Activated CD4-positive, alpha-beta memory T cell treated with anti-CD3 and anti-CD28 coated beads for 36 hours (primary cell): ENCODE results near the gene POLE3. TPM values are rescaled to one million over a fixed set of nuclear protein-coding genes. Genes with fewer than 3 reads are reported as not detected.
A peak's percentile ranks its signal among the peaks of the same experiment; 100 is the strongest.

Source experiments
- CTCF ChIA-PET: fragments of 350-600 bp; sonication (Branson Sonifier 250); formaldehyde crosslinking; loops from one replicate; lab custom pipeline; 2021; ENCODE audit warnings: antibody characterized with exemption, inconsistent platforms; lab: Charles Lee
- POLR2A ChIA-PET: fragments of 350-600 bp; sonication (Branson Sonifier 250); formaldehyde crosslinking; loops from one replicate; lab custom pipeline; 2021; ENCODE audit warnings: antibody characterized with exemption; lab: Charles Lee
- DNase-seq: peaks from one replicate; pipeline ENCODE4 v3.0.0-alpha.2; 2020
- H3K27ac Mint-ChIP-seq: one replicate; pipeline ENCODE4 v1.8.0; 2021; ENCODE audit warnings: mixed read lengths
- H3K27me3 Mint-ChIP-seq: one replicate; pipeline ENCODE4 v1.8.0; 2021; ENCODE audit warnings: mixed read lengths
- H3K36me3 Mint-ChIP-seq: one replicate; pipeline ENCODE4 v1.8.0; 2021; ENCODE audit warnings: mixed read lengths
- H3K4me1 Mint-ChIP-seq: one replicate; pipeline ENCODE4 v1.8.0; 2021; ENCODE audit warnings: low read depth, mixed read lengths
- H3K4me3 Mint-ChIP-seq: one replicate; pipeline ENCODE4 v1.8.0; 2021; ENCODE audit warnings: mild to moderate bottlenecking, mixed read lengths
- H3K9me3 Mint-ChIP-seq: one replicate; pipeline ENCODE4 v1.8.0; 2021; ENCODE audit warnings: mixed read lengths
- intact Hi-C: fragments of 100-400 bp; cut with micrococcal nuclease; formaldehyde crosslinking; loops from one replicate; pipeline ENCODE4 v1.15.1; 2023
- total RNA-seq, 2 experiments: library from RNA; stranded (reverse); gene quantifications; one replicate each; pipeline ENCODE4 v1.2.3, GENCODE V29; 2021

Gene POLE3
- total RNA-seq, 2 experiments from 2014 or later = 44.3 to 45.0 TPM

DNA sequence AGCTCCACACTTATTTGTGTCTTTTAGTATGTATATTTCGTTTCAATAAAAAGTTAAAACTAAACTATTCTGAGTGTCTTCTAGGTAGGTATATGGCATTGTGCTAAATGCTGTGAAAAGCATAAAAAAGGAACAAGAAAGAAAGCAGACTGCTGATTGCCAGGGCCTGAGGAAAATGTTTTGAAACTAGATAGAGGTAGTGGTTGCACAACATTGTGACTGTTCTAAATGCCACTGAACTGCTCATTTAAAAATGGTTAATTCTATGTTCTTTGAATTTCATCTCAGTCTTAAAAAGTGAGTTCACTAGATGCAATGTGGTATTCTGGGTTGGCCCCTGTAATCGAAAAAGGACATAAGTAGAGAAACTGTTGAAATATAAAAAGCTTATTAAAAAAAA lies 6.8 kb downstream of the POLE3 start:
- no peak for DNase-seq
- Mint-ChIP-seq H3K4me3 (no peak overlapping the region), H3K9me3 (no peaks in the 10 kb centered on the region), H3K36me3 (peaks cover 15% of the 10 kb centered on the region), H3K27ac (no peak overlapping the region), H3K4me1 (peaks cover 36% of the 10 kb centered on the region), H3K27me3 (no peaks in the 10 kb centered on the region)
- ChIA-PET POLR2A (interaction anchor here (0.9 to 2.2 kb wide), 2 partner anchors 27 to 129 kb away, joined by 3 to 5 read pairs; partner anchors contain the start of genes CDC26 and HDHD3), CTCF (interaction anchor here (0.7 to 6.7 kb wide), 4 partner anchors 42 to 253 kb away, joined by 3 to 81 read pairs (median 8); no protein-coding TSS in a partner anchor)
- intact Hi-C loops = loop anchor here (5.0 kb wide), 1 partner anchor 251 kb away; the partner anchor contains the start of gene SLC31A2

DNA sequence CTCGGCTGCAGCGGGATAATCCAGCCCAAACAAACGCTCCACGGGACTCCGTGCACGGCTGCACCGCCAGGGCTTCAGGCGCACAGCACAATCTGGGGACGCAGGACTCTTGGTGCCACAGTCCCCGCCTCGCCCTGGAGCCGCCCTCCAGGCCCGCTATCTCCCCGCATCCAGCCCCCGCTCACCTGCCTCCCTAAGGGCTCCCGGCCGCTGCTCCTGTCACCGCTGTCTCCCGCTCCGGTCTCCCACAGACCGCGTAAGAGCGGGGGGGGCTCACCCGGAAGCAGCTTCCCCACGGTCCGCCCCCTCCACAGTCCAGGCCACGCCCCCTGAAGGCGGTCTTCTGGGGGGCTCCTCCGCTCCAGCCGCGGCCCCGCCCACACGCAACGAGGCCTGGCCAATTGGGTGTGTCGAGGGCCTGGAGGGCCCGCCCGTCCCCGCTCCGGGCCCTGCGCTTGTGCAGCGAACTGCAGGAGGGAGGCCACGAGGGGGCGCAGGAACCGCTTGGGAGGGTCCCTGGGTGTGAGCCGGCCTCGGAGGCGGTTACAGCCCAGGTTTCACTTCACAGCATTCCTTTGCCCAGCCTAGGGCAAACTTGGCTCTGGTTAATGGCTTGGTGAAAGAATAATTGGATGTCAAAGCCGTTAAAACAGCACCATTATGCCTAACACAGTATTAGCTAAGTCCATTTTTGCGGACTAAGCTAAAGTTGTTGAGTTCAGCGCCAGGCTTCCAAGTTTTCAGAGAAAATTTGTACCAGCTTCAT lies 9.3 kb downstream of the POLE3 start, which contains the start of gene ALAD:
Gene ALAD (minus strand): TSS at position 258 of the 766 bp plus-strand sequence. CDS start 7,725 bp downstream, outside the sequence.
- Mint-ChIP-seq H3K9me3 (no peaks in the 10 kb centered on the region), H3K27me3 (no peaks in the 10 kb centered on the region), H3K27ac (peak within 1 kb of the TSS; percentile 78), H3K4me1 (peaks cover 19% of the 10 kb centered on the region), H3K4me3 (peak within 1 kb of the TSS; percentile 91), H3K36me3 (no peaks in the 10 kb centered on the region)
- ChIA-PET CTCF (interaction anchor here (0.6 to 6.7 kb wide), 29 partner anchors 9 to 255 kb away, joined by 3 to 81 read pairs (median 4); partner anchors contain the start of genes BSPRY, C9orf43, CDC26 and HDHD3), POLR2A (interaction anchor here (1.0 to 2.4 kb wide), 4 partner anchors 9 to 221 kb away, joined by 3 to 18 read pairs (median 4); partner anchors contain the start of genes C9orf43, FKBP15, POLE3 and SLC31A1)
- DNase-seq = peak; percentile 99
- intact Hi-C loops = loop anchor here (1.0 to 5.0 kb wide), 8 partner anchors 9 to 254 kb away; partner anchors contain the start of genes C9orf43, CDC26, FKBP15 and POLE3

DNA sequence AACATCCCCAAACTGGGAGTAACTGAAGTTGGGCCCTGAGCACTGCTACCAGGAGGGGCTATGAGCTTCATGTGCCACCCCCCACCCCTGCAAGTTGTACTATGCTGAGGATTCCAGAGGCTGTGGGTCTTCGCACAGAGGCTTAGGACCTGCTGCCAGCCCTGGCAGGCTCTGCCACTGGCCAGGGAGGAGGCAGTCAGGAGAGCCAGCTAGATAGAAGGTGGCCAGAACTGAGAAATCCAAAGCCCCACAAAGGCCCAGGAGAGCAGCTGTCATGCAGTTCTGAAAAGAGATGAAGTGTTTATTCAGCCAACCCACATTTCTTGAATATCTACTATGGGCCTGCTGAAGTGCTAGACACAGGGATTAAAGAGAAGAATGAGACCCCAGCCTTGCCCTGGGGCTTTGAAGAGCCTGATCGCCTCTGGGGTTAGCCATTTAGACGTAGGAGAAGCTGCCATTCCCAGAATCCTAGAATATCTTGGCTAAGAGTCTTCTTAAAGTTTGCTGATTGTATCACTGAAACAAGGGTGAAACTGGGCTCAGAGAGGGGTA lies 10.8 kb downstream of the POLE3 start:
- Mint-ChIP-seq H3K4me1 (peaks cover 19% of the 10 kb centered on the region), H3K27me3 (no peaks in the 10 kb centered on the region), H3K36me3 (no peaks in the 10 kb centered on the region), H3K9me3 (no peaks in the 10 kb centered on the region), H3K27ac (no peak overlapping the region), H3K4me3 (peak overlapping the region; percentile 66)
- POLR2A ChIA-PET = interaction anchor here (2.4 kb wide), 1 partner anchor 10 kb away, joined by 18 read pairs; the partner anchor contains the start of genes C9orf43 and POLE3
- no peak for DNase-seq
- intact Hi-C loops = loop anchor here (2.0 to 5.0 kb wide), 2 partner anchors 179 to 247 kb away; partner anchors contain the start of genes FKBP15, SLC31A1 and SLC31A2
- CTCF ChIA-PET = interaction anchor here (0.8 to 6.7 kb wide), 6 partner anchors 13 to 257 kb away, joined by 3 to 81 read pairs (median 4); partner anchors contain the start of genes CDC26, HDHD3 and PRPF4

DNA sequence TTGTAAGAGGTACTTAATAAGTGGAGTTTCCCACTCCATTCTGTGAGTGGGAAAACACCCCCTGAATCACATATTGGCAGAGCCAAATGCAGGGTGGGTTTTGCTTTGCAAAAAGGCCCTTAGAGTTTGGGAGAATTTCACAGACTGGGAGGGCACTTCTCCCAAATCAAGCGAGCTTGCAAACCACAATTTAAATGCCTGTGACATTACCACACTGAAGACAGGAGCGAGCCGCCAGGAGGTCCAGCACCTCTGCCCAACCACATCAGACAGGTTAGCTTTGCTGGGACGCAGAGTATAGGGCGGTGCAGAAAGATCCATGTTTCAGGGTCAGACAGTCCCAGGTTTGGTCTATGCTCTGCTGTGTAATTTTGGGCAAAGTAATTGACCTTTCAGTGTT lies 11.7 kb downstream of the POLE3 start:
- CTCF ChIA-PET = interaction anchor here (0.8 to 6.7 kb wide), 3 partner anchors 9 to 258 kb away, joined by 3 to 81 read pairs (median 4); no protein-coding TSS in a partner anchor
- Mint-ChIP-seq H3K27ac (no peak overlapping the region), H3K9me3 (no peaks in the 10 kb centered on the region), H3K4me3 (no peak overlapping the region), H3K36me3 (no peaks in the 10 kb centered on the region), H3K27me3 (no peaks in the 10 kb centered on the region), H3K4me1 (peaks cover 19% of the 10 kb centered on the region)
- intact Hi-C loops = no loop called here
- POLR2A ChIA-PET = interaction anchor here (0.9 to 1.2 kb wide), 2 partner anchors 9 to 11 kb away, joined by 3 read pairs; no protein-coding TSS in a partner anchor
- DNase-seq = no peak

DNA sequence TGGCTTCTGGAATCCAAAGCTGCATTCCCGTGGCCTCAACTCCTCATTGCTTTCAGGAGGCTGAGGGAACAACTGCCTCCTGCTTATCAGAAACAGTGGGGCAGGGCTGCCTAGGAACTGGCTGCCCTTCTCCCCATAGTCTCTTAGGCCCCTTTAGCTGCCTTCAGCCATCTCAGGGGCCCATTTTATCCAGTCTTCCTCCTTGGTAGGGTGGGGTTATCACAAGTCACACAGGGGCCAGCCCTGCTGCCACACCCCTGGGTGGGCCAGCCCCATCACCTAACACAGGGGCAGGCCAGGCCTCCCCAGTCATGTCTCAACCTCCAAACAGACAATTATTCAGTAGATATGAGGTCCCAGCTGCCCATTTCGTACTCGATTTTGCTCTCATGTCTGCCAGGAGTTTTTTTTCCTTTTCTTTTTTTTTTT lies 13.3 kb downstream of the POLE3 start:
- DNase-seq = no peak
- ChIA-PET POLR2A (no interaction called here), CTCF (no interaction called here)
- Mint-ChIP-seq H3K9me3 (no peaks in the 10 kb centered on the region), H3K27me3 (no peaks in the 10 kb centered on the region), H3K4me3 (no peak overlapping the region), H3K27ac (no peak overlapping the region), H3K36me3 (no peaks in the 10 kb centered on the region), H3K4me1 (peaks cover 19% of the 10 kb centered on the region)
- intact Hi-C loops = no loop called here

DNA sequence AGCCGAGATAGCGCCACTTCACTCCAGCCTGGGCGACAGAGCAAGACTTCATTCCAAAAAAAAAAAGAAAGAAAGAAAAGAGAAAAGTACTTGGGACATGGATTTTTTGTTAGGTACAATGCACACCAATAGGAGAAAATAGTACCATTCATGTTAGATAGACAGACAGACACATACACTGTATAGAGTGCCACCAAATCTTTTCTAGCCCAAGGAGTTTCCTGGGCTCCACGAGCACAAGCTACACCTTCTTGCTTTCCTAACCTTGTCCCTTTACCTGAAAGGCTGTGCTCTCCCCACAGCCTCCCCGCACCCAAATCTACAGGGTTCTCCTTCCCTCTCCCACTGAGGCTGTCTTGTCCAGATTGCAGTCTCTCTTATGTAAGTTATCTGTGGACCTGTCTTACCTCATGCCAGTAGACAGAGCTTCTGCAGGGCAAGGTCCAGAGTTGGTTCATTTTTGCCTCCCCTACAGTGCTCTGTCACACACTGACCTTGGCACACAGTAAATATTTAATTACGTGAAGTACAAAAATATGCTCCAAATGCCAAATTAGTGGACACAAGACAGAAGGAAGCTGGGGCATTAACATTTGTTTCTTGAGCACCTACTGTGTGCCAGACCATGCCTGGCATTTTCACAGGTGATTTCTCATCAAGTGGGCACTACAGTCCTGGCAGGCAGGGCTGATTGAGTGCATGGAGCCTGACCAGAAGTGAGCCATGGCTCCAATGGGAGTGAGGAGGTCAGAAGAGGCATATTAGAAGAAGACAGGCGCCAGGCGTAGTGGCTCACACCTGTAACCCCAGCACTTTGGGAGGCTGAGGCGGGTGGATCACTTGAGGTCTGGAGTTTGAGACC lies 15.2 kb downstream of the POLE3 start:
- no peak for DNase-seq
- intact Hi-C loops = no loop called here
- H3K36me3 Mint-ChIP-seq = no peaks in the 10 kb centered on the region
- POLR2A ChIA-PET = no interaction called here
- no peak overlapping the region for H3K27ac Mint-ChIP-seq
- H3K27me3 Mint-ChIP-seq = no peaks in the 10 kb centered on the region
- H3K4me1 Mint-ChIP-seq = peaks cover 12% of the 10 kb centered on the region
- H3K9me3 Mint-ChIP-seq = no peaks in the 10 kb centered on the region
- CTCF ChIA-PET = interaction anchor here (0.6 to 1.1 kb wide), 2 partner anchors 45 to 171 kb away, joined by 3 read pairs; no protein-coding TSS in a partner anchor
- no peak overlapping the region for H3K4me3 Mint-ChIP-seq

DNA sequence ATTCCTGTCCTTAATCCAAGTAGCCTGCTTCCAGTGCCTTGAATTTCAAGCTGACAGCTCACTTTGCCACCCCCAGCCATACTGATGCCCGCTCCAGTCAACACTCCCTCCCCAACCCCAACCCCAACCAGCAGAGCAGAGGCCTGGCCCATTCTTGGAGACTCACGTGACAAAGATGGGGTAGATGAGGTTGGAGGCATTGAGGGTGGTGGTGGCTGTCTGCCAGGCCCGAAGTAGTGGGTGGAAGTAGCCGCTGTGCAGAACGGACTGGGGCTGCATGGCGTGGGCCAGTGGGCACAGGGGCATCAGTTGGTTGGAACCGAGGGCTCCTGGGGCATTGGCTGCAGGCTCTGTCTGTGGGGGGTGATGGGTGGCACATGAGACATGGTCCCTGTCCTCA lies 17.2 kb downstream of the POLE3 start:
- DNase-seq = no peak
- no peaks in the 10 kb centered on the region for H3K9me3 Mint-ChIP-seq
- H3K36me3 Mint-ChIP-seq = peaks cover under 1% of the 10 kb centered on the region
- H3K27ac Mint-ChIP-seq = no peak overlapping the region
- H3K4me1 Mint-ChIP-seq = peaks cover 2% of the 10 kb centered on the region
- intact Hi-C loops = no loop called here
- H3K27me3 Mint-ChIP-seq = no peaks in the 10 kb centered on the region
- ChIA-PET CTCF (interaction anchor here (1.2 to 1.8 kb wide), 2 partner anchors 8 to 265 kb away, joined by 3 to 7 read pairs; partner anchors contain the start of gene ALAD), POLR2A (no interaction called here)
- no peak overlapping the region for H3K4me3 Mint-ChIP-seq

DNA sequence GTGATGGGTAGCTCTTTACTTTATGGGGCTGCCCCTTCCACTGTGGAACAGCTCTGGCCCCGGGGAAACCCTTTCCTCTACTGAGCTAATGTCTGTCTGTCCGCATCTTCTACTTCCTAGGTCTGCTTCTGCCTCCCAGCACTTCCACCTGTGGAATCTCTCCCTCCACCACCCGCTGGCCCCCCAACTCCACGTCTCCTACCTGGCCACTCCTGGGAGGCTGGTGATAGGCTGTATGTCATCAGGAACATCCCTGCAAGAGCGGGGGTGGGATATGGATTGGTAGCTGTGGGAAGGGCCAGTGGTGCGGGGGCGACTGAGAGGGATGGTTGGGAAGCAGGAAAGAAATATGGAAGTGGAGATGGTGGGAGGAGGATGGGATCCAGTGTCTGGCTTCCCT lies 18.6 kb downstream of the POLE3 start:
- Mint-ChIP-seq H3K4me1 (no peaks in the 10 kb centered on the region), H3K9me3 (no peaks in the 10 kb centered on the region), H3K27me3 (no peaks in the 10 kb centered on the region), H3K36me3 (peaks cover 11% of the 10 kb centered on the region), H3K27ac (no peak overlapping the region), H3K4me3 (no peak overlapping the region)
- ChIA-PET CTCF (interaction anchor here (1.2 to 1.8 kb wide), 2 partner anchors 9 to 266 kb away, joined by 3 to 7 read pairs; partner anchors contain the start of gene ALAD), POLR2A (no interaction called here)
- intact Hi-C loops = no loop called here
- DNase-seq = no peak

DNA sequence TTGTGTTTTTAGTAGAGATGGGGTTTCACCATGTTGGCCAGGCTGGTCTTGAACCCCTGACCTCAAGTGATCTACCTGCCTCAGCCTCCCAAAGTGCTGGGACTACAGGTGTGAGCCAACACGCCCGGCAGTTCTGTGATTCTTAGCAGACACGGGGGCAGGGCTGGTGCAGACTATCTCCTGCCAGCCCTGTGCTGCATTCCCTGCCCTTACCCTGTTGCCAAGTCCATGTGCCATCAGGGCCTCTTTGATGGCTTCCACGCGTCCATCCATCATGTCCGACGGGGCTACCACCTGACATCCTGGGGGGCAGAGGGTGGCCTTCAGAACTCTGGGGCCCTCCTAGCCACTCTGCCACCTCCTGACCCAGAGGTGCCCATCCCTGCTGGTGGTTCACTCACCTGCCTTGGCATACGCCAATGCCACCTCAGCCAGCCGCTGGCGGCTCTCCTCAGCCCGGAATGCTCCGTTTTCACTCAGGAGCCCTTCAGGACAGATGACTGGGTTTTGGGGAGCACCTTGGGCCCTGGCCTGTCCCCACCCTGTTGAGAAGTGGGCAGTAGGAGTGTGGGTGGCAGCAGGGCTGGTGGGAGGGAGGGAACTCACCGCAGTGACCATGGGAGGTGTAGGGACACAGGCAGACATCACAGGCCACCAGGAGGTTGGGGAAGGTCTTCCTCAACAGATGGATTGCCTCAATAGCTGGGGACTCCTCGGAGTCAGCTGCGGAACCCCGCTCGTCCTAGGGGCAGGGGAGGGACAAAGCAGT lies 20.1 kb downstream of the POLE3 start:
- Mint-ChIP-seq H3K9me3 (no peaks in the 10 kb centered on the region), H3K27ac (no peak overlapping the region), H3K4me1 (no peaks in the 10 kb centered on the region), H3K27me3 (no peaks in the 10 kb centered on the region), H3K36me3 (peaks cover 14% of the 10 kb centered on the region), H3K4me3 (no peak overlapping the region)
- ChIA-PET CTCF (no interaction called here), POLR2A (no interaction called here)
- no peak for DNase-seq
- intact Hi-C loops = no loop called here

DNA sequence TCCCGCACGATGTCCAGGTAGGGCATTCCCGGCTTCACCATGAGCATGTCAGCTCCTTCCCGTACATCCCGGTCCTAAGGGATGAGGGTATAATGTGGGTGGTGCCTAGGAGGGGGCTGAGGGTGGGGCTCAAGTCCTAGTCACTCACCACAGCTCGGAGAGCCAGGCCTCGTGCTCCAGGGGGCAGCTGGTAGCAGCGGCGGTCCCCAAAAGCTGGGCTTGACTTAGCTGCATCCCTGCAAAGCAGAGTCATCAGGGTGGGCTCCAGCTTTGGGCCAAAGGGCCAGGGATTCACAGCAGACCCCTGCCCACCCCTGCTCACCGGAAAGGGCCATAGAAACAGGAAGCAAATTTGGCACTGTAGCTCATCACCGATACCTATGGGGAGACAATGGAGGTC lies 21.0 kb downstream of the POLE3 start:
- POLR2A ChIA-PET = interaction anchor here (1.0 kb wide), 1 partner anchor 21 kb away, joined by 3 read pairs; the partner anchor contains the start of genes C9orf43 and POLE3
- Mint-ChIP-seq H3K27ac (no peak overlapping the region), H3K4me1 (no peaks in the 10 kb centered on the region), H3K27me3 (no peaks in the 10 kb centered on the region), H3K36me3 (peaks cover 14% of the 10 kb centered on the region), H3K4me3 (no peak overlapping the region), H3K9me3 (no peaks in the 10 kb centered on the region)
- no peak for DNase-seq
- CTCF ChIA-PET = no interaction called here
- intact Hi-C loops = no loop called here
